COLO829 (cell line): ENCODE results near the gene CFAP65.
A peak's percentile ranks its signal among the peaks of the same experiment; 100 is the strongest.

Experiments
- DNase-seq: peaks from one replicate; pipeline ENCODE4 v3.0.0; 2012; ENCODE audit warnings: low spot score

Gene CFAP65

DNA sequence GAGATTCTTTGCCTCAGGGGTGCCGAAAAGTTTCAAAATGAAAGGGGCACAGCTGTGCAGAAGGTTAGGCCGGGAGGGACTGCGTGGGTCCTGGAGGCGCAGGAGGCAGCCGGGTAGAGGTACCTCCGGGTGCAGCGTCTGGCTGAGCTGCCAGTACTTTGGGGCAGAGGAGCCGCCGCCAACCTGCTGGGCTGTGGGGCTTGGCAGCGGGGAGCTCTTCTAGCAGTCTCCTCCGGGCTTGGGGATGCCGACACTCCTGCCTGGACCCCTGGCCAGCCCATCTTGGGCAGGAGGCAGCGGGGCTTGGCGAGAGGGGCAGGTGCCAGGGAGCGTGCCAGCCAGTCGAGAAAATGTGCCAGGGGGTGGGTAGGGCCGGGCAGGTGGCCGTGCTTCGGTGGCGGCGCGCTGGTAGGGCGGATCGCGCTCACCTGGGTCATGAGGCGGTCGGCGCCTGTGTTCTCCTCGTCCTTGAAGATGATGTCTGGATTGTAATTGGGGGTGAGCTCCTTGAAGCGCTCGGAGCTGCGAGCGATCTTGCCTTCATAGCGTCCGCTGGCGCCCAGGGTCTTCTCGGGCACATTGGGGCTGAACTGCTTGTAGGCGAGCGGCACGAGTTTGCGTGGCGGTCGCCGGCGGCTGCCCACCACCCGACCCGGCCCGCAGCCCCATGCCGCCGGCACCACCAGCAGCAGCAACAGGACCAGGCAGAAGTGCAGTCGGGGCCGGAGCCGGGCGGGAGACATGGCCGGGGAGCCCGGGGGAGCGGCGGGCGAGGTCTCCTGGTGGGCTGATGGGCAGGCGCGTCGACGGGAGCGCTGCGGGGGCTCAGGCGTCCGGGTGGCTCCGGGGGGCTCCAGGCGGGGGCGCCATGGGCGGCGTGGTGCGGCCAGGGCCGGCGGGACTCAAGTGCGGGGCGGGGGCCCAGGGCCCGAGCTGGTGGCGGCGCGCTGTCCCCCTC lies 18.7 kb upstream of the CFAP65 start:
- DNase-seq, result no peak

GRCh38 chr2:219059375-219059724 lies 18.0 kb upstream of the CFAP65 start:
- no peak for DNase-seq

DNA sequence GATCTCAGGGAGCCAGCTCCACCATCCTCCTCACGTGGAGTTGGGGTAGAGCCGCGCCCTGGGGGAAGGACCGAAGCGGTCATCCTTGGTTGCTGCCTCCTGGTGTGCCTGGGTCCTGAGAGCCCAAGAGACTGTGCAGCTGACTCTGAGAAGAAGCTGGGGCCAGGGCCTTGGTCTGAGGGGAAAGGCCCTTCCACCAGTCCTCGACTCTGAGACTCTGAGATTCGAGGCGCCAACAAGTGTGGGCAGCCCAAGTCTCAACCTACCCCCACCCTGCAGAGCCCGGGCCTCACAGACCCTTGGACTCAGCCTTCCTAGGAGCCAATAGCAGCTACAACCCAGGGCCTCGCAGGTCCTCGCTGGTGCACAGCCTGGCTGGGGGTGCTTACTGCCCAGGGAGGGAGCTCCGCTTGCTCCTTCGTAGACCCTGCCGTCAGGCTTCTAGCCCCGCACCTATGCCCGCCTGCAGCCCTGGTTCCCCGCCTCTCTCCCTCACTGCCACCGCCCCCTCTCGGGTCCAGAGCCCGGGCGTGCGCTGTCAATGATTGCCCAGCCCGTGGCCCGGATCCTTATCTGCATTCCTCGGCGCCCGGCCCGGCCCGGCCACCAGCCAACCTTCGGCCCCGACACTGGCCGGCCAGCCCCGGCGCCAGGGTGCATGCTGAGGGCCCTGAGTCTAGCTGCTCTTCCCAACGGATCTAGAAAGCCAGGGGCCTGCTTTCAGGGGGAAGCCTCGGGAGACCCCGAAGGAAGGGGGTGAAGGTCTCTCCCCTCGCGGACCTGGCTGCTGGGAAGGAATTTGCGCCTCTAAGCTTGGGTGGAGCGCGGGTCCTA lies 17.4 kb upstream of the CFAP65 start:
- no peak for DNase-seq

- DNase-seq, result no peak
Observed at GRCh38 chr2:219057709-219058540, 16.6 kb upstream of the CFAP65 start.

DNA sequence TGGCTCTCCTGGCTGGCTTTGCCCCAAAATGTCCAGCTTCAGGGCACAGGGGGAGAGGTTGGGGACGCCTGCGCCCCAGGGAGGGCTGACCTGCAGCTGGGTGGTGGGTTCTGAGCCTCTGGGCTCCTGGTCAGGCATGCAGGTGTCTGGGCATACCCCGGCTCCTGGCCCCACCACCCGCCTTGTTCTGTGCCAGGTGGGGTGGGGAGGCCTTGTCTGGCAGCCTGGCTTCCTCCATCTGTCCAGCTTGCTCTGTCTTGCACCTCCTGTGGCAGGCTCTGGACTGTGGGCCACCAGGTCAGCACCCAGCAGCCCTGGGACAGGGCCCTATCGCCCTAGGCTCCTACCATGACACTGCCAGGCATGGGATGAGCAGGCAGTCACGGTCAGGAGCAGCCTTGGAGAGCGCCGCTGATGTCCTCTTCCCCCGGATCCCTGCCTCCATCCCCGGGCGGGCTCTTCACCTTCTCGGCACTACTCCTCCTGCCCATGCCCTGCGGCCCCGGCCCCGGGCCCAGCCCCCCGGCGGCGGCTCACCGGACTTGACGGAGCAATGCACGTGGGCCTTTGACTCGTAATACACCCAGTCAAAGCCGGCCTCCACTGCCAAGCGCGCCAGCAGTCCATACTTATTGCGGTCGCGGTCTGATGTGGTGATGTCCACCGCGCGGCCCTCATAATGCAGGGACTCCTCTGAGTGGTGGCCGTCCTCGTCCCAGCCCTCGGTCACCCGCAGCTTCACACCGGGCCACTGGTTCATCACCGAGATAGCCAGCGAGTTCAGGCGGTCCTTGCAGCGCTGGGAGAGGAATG lies 15.8 kb upstream of the CFAP65 start:
- DNase-seq, result no peak

DNA sequence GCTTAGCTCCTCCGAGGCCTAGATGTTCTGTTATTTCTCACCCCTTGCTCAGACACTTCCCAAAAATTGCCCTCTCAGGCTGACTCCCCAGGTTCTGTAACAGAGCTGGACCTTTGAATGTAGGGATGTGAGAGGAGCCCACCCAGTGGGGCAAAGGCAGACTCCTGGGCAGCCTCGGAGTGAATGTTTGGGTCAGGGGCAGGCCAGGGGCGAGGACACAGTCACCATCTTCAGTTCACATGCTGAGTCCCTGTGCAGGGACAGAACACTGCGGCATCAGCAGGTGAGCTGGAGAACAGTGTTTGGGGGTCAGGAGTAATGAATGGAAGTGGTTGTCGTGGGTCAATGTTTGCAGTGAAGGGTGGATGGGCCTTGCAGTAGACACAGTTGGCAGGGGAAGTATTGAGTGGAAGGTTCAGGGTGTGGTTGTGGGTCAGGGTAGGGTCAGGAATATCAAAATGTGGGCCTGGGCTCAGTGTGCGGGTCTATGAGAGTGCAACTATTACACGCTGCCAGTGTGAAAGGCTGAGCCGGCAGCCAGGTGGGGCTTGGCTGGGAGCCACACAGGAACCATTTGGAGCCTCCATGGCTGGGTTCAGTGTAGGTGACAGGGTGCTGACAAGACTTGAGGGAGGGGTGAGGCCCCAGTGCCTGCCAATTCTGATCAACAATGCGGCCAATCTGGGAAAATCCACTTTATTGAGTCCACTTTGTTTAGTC lies 15.0 kb upstream of the CFAP65 start:
- no peak for DNase-seq

GRCh38 chr2:219054956-219055903 lies 13.9 kb upstream of the CFAP65 start:
- no peak for DNase-seq

DNA sequence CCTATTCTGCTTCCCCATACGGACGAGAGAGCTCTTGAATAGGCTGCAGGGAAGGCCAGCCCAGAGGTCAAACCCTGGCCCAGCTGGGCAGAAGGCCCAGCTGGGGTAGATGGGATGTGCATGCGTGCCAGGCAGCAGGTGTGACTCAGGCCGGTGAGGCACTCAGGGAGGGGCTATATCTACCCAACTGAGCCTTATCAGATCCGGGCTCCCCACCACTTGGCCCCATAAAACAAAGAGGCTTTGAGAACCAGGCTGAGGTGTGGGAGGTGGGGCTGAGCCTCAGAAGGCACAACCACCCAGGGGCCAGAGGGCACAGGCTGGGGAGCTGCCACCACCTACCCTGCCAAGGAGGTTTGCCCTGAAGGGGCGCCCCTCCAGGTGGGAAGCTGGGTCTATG lies 8.0 kb upstream of the CFAP65 start:
- peak; percentile 13 for DNase-seq

- DNase-seq, result peak; percentile 48
Observed at GRCh38 chr2:219045937-219046550, 4.7 kb upstream of the CFAP65 start.

- no peak for DNase-seq
Observed at GRCh38 chr2:219042750-219043149, 1.4 kb upstream of the CFAP65 start.

DNA sequence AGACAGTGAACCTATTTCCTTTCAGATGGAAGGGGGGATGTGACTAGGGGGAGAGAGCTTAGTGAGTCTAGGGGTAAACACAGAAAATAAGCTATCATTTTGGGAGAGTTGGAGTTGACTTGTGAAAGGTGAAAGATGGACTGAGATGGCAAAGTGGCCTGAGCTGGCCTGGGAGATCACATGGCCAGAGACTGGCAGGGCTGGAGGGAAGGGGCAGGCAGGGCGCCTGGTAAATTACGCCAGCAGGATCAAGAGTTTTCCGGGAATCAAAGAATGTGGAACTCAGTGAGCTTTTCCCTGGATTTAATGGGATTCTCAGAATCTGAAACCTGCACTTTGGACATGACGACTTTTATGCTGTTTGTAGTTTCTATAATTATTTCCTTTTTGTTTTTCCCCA lies 841 bp upstream of the CFAP65 start:
- no peak for DNase-seq

DNA sequence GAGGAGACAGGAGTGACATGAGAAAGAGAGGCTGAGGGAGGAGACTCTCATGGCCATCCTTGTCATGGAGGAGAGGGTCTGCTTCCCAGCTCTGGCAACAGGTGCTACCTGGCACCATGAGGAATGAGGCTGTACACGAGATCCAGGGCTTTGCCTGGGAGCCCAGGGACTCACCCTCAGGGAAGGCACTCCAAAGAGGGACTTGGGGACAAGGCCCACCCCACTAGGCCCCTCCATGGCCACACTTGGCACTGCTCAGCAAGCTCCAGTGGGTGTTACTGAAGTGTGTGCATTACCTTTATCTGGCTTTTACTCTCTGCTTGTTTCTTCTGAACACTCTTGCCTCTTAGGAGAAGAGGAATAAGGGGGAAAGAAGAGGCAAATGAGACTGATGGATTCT lies 2.7 kb downstream of the CFAP65 start:
- no peak for DNase-seq

- no peak for DNase-seq
Observed at GRCh38 chr2:219037783-219038499, 3.4 kb downstream of the CFAP65 start.

- no peak for DNase-seq
Observed at GRCh38 chr2:219035942-219036341, 5.4 kb downstream of the CFAP65 start.

GRCh38 chr2:219034823-219035222 lies 6.5 kb downstream of the CFAP65 start:
- no peak for DNase-seq

DNA sequence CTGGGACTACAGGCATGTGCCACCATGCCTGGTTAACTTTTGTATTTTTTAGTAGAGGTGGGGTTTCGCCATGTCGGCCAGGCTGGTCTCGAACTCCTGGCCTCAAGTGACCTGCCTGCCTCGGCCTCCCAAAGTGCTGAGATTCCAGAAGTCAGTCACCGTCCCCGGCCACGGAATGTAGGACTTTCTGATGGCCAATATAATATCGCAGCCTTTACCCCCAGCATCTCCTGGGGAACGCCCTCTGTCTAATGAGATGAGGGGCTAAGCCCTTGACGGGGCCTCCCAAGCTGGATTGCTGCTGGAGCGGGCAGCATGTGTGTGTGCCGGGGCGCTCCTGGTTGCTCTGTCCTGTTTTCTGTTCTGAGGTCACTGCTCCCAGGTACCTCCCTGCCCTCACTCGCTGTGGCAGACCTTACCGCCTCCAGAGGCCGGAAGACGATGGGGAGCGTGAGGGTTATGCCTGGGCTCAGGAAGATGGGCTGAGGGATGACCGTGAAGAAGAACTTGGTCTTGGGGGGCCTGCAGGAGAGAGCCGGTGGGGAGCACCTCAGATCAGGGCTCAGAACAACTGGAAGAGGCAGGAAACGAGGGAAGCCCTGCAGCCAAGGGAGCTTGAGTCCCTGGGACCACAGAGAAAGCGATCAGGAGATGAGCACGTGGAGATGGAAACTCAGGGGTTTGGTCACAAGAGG lies 9.1 kb downstream of the CFAP65 start:
- DNase-seq, result no peak

- DNase-seq, result no peak
Observed at GRCh38 chr2:219031005-219031738, 10.1 kb downstream of the CFAP65 start.
